ENCODE measurements around the gene PRKAR2A.
"Not testable (repeated sequence)": the region's sequence is repeated elsewhere in the genome, so short reads cannot be mapped to it uniquely, and the experiment has no call there.

PRKAR2A gene

DNA sequence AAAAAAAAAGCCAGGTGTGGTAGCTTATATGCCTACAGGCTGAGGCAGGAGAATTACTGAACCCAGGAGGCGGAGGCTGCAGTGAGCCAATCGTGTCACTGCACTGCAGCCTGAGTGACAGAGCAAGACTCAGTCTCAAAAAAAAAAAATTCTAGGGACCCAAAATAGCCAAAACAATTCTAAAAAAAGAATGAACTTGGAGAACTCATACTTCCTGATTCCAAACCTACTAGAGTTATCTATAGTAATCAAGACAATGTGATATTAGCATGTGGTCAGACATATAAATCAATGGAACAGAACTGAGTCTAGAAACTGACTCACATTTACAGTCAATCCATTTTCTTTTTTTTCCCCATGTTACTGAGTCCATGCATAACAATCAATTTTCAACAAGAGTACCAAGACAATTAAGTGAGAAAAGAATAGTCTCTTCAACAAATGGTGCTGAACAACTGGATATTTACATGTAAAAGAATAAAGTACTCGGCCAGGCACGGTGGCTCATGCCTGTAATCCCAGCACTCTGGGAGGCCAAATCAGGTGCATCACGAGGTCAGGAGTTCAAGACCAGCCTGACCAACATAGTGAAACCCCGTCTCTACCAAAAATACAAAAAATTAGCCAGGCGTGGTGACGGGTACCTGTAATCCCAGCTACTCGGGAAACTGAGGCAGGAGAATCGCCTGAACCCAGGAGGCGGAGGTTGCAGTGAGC, 11.9 kb downstream of the PRKAR2A start:
- FAIRE-seq = no peak

DNA sequence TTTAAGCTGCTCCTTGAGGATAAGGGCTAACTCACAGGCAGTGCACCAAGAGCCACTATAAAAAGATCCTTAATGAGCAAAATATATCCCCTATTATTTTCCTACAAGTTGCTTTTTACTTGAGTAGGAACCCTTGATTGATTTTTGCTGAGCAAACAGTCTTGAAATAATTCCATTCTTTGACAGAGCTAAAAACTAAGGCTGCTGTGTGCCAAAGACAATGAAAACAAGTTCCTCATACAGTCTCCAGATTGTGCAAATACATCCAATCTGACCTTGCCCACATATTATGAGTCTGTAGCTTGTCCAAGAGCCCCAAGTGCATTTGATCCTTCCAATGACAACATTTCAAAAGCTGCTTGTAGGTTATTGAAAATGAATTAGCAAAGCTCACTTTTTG, 15.0 kb downstream of the PRKAR2A start:
- FAIRE-seq = no peak

DNA sequence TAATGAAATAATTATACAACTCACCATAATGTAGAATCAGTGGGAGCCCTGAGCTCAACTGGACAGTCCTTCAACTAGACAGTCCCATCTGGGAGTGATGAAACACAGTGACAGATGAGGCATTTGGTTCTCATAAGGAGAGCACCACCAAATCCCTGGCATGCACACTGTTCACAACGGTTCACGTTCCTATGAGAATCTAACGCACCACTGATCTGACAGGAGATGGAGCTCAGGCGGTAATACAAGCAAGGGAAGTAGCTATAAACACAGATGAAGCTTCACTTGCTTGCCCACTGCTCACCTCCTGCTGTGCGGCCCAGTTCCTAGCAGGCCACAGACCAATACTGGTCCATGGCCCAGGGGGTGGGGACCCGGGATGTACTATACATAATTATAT, 17.0 kb downstream of the PRKAR2A start:
- no peak for FAIRE-seq

DNA sequence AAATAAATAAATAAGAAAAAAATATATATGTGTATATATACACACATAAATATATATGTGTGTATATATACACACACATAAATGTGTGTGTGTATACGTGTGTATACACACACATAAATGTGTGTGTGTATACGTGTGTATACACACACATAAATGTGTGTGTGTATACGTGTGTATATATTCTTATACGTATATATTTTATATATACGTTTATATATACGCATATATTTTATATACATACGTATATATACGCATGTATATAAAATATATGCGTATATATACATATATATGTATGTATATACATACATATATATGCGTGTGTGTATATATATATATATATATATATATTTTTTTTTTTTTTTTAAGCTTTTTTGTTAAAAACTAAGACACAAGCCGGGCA, 18.1 kb downstream of the PRKAR2A start:
- not testable (repeated sequence) for FAIRE-seq

DNA sequence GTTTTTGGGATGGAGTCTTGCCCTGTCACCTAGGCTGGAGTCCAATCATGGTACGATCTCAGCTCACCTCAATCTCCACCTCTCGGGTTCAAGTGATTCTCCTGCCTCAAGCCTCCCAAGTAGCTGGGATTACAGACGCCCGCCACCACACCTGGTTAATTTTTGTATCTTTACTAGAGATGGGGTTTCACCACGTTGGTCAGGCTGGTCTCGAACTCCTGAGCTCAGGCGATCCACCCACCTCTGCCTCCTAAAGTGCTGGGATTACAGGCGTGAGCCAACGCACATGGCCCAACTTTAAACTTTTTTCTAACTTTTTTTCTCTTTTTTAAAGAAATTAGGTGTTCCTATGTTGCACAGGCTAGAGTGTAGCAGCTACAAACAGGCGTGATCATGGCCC, 19.8 kb downstream of the PRKAR2A start:
- FAIRE-seq = not testable (repeated sequence)

DNA sequence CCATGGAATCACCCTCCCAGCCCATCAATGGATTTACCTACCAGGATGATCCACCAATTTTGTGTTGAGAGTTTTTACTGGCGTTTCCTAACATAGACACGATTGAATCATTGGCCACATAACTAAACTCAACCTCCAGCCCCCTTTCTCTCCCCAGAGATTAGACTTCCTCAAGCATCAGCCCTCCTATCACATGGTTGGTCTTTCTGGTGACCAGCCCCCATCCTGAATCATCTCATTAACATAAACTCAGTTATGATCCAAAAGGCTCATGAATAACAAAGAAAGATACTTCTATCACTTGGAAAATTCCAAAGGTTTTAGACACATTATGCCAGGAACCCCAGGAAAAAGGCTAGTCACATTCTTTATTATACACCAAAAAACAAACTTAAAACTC, 21.2 kb downstream of the PRKAR2A start:
- FAIRE-seq = no peak

DNA sequence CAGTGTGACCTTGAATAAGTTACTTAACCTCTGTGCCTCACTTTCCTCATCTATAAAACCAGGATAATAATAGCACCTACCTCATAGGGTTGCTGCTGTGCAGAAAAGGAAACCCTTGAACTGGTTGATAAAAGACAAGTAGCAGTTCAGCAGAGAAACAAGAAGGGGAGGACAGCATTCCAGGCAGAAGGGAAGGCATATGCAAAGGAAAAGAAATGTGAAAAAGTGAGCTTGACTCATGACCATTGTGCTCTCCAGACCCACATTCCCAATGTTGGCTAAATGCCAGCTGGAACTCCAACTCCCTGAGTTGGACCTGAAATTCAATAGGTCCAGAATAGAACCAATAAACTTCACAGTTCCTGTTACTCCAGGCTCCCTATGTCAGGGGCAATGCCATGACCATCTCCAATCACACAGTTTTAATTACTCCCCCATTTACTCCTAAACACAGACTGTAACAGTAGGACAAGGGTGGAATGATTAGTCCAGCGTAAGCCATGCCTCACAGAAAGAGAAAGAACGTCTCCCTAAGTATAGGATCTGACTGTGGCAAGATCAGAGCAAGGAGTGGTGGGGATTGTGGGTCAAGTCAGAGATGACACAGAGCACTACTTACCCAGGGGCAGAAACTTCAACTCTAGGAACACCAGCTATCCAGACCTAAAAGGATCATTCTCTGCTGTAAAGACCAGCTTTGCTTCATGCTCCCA, 26.9 kb downstream of the PRKAR2A start:
- FAIRE-seq = no peak

DNA sequence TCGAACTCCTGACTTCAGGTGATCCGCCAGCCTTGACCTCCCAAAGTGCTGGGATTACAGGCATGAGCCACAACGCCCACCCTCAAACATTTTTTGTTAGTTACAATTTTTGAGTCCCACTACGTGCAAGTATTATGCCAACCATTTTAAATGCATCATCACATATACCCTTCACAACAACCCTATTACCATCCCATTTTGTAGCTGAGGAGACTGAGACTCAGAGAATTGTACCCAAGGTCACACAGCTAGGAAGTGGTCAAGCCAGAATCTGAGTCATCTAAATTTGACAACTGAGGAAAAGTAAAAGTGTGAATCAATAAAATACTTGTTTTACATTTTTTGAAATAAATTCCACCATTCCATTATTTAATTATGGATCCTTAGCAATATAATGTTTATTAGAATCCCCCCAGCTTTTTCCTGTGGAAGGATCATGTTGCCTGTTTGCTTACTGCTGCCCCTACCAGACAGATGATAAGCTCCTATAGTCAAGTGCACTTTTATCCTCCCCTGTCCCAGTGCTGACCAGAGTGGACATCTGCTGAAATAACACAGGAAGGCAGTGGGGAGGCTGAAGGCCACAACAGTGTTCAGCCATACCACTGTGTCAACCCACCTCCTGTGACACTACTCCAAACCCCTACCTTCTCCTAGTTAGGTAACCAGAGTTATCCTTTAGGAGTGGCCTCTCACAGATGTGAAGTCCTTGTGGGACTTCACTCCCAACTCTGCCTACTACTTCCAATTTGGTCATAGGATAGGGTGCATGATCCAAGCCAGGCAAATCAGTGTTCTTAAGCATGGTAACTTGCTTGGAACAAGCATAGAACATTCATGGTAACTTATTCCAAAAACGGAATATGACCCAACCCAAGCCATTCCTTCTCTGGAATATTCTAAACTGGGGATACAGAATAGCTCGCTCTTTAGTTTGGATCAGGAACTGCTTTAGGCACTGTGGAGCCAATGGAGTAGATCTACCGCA, 28.1 kb downstream of the PRKAR2A start:
- no peak for FAIRE-seq

DNA sequence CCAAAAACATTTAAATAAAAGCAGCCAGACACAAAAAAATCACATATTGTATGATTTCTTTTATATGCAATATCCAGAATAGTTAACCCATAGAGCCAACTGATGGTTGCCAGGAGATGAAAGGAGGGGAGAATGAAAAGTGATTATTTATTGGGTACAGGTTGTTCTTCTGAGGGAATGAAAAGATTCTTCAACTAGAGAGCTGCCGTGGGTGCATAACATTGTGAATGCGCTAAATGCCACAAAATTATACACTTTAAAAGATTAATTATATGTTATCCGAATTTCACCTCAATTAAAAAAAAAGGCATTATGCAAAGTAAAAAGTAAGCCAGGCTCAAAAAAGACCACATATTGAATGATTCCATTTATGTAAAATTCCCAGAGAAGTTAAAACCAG, 36.1 kb downstream of the PRKAR2A start:
- FAIRE-seq = no peak

DNA sequence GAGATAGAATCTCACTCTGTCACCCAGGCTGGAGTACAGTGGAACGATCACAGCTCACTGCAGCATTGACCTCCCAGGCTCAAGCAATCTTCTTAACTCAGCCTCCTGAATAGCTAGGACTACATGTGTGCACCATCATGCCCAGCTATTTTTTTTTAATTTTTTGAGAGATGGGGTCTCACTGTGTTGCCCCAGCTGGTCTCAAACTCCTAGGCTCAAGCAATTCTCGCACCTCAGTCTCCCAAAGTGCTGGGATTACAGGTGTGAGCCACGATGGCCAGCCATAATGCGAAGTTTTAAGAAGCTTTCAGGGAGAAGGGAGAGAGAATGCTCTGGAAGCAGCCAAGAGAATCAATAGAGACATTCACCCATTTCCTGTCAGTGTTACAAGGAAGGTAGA, 42.7 kb downstream of the PRKAR2A start:
- no peak for FAIRE-seq

DNA sequence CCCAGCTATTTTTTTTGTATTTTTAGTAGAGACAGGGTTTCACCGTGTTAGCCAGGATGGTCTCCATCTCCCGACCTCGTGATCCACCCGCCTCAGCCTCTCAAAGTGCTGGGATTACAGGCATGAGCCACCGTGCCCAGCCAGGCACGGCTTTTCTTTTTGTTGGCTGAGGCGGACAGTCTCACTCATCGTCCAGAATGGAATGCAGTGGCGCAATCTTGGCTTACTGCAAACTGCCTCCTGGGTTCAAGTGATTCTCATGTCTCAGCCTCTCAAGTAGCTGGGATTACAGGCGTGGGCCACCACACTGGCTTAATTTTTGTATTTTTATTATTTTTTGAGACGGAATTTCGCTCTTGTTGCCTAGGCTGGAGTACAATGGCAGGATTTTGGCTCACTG, 46.8 kb downstream of the PRKAR2A start:
- FAIRE-seq = not testable (repeated sequence)

DNA sequence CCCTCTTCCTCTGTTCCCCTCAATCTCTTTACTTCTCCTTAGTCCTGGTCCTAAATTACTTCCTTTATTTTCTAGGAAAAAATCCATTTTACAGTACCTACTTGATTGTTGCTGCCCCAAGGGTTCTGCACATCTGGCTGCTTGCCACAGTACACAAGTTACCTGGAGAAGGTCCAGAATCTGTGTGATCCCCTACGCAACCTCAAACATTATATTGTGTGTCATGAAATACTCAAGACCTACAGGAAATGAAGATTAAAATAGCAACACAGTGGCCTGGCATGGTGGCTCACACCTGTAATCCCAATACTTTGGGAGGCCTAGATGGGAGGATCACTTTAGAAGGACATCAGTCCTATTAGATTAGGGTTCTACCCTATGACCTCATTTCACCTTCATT, 48.7 kb downstream of the PRKAR2A start:
- no peak for FAIRE-seq

DNA sequence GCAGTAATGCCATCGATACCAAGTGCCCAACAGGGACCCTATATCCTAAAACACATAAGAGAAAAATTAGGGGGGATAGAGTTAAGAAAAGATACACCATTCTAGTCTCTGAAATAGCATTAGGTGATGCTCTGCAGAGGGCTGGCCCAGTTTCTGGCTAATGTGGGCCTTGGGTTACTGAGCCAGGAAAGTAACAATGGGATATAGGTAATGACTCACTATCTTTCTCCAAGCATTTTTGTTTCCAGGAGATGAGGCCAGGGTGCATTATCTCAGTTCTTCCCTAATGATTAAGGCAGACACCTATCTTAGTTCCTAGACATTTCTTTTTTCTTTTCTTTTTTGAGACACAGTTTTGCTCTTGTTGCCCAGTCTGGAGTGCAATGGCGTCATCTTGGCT, 50.0 kb downstream of the PRKAR2A start:
- FAIRE-seq = no peak

DNA sequence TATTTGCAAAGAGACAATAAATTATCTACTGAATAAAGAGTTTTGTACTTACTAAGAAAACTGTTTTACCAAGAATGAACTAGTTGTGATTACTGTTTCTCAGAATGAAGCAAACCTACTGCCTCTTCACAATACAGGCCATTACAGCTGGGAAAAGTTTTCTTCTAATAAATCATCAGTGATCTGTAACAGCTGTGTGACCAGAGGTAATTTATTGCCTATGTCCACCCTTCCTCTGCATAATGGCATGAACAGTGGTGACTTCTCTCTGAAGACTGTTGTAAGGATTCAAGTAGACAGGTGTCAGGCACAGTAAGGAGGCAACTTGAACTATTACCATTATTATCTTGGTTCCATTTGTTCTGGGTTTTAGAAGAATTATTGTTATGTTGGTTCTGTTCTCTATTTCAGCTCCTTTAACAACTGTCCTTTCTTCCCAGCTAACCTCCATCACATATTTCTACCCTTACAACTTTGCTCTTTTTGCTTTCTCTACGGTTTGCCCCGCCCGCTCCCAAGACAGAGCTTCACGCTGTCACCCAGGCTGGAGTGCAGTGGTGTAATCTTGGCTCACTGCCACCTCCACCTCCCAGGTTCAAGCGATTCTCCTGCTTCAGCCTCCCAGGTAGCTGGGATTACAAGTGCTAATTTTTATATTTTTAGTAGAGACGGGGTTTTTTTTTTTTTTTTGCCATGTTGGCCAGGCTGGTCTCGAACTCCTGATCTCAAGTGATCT, 51.5 kb downstream of the PRKAR2A start:
- no peak for FAIRE-seq

DNA sequence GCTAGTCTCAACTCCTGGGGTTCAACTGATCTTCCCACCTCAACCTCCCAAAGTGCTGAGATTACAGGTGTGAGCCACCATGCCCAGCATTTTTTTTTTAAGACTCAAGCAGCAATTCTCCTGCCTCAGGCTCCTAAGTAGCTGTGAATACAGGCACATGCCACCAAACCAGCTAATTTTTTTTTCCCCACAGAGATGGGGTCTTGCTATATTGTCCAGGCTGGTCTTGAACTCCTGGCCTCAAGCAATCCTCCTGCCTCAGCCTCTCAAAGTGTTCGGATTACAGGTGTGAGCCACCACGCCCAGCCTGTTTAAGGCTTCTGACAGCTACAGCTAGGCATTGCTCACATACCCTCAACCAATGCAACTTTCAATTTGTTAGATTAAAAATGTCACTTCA, 54.2 kb downstream of the PRKAR2A start:
- FAIRE-seq = not testable (repeated sequence)

DNA sequence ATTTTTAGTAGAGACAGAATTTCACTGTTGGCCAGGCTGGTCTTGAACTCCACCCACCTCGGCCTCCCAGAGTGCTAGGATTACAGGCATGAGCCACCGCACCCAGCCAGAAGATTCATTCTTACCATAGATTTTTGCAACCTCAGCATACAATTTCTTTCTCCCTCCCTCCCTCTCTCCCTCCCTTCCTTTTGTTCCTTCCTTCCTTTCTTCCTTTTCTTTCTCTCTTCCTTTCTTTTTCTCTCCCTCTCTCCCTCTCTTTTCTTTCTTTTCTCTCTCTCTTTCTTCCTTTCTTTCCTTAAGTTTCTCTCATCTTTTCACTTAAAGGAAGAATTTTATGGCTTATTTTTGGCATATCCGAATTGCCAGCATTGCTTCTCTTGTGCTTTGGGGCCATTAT, 58.0 kb downstream of the PRKAR2A start:
- no peak for FAIRE-seq

DNA sequence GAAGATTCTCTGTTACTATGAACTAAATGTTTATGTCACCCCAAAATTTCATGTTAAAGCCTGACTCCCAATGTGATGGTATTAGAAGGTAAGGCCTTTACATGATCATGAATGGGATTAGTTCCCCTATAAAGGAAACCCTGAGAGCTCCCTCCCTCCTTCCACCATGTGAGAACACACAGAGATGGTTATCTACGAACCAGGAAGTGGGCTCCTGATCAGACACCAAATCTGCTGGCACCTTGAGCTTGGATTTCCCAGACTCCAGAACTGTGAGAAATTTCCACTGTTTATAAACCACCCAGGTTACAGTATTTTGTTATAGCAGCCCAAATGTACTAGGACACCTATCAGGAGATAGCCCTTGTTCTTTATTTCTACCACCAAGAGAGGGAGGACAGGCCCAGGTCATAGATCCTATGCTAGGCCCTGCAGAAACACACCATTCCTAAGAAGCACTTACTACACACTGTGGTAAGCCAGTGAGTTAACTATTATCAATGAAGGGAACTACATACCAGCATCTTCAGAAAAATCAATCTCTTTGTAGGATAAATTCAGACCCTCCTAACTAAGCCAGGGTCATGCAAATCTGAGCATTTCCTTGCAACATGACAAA, 59.0 kb downstream of the PRKAR2A start:
- no peak for FAIRE-seq

DNA sequence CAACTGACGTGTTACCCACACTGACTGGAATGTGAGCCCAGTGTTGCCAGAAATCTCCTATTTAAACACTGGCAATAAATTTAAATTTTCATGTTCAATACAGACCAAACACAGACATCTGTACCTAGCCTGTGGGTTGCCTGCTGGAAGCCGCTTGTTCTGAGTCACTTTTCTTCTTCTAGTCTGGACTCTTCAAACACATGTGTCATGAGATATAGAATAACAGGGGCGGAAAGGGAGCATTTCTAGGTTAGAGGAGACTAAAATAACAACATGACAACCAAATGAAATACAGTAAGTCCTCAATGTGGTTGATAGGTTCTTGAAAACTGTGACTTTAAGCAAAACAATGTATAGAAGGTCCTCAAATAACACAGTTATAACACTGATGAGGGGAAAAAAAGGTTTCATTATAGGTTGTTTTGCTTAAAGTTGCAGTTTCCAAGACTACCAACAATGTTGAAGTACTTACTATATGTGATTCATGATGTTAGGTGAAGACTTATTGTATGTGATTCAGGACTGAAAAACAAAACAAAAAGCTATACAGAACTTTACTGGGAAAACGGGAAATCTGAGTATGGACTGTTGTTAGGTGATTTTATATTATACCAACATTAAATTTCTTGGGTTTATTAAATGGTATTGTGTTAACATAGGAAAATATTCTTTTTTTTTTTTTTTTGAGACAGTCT, 63.1 kb downstream of the PRKAR2A start:
- FAIRE-seq = no peak

DNA sequence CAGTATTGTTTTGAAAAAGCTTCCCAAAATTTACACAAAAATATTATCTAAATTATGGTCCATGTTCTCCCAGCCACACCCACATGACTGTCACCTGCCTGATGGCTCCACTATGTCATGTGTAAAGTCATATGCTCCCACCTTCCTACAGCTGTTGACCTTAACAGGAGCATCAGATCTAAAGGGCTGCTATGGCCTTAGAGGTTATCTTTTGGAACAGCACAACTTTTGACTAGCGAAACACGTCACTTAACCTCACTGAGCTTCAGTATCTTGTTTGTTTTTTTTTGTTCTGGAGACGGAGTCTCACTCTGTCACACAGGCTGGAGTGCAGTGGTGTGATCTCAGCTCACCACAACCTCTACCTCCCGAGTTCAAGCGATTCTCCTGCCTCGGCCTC, 64.4 kb downstream of the PRKAR2A start:
- FAIRE-seq = no peak

DNA sequence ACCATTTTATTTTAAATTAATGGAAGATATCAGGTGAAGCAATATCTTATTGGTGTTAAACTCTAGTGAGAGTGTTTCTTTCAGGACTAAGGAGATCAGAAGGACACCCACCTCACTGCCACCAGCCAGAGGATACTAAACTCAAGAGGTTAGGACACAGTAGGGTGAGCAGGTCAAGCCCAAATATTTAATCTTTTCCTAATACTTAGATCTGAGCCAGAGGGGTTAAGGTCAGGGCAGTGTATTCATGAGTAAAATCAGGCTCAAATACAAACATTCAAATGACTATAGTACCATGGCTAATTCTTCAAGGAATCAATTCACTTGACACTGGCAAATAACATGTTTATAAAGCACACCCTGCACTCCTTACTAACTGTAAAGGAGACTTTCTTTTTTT, 65.6 kb downstream of the PRKAR2A start:
- no peak for FAIRE-seq

DNA sequence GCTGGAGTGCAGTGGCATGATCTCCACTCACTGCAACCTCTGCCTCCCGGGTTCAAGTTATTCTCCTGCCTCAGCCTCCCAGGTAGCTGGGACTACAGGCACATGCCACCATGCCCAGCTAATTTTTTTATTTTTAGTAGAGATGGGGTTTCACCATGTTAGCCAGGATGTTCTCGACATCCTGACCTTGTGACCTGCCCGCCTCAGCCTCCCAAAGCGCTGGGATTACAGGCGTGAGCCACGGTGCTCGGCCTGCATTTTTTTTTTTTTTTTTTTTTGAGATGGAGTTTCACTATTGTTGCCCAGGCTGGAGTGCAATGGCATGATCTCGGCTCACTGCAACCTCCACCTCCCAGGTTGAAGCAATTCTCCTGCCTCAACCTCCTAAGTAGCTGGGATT, 69.1 kb downstream of the PRKAR2A start:
- FAIRE-seq = not testable (repeated sequence)

DNA sequence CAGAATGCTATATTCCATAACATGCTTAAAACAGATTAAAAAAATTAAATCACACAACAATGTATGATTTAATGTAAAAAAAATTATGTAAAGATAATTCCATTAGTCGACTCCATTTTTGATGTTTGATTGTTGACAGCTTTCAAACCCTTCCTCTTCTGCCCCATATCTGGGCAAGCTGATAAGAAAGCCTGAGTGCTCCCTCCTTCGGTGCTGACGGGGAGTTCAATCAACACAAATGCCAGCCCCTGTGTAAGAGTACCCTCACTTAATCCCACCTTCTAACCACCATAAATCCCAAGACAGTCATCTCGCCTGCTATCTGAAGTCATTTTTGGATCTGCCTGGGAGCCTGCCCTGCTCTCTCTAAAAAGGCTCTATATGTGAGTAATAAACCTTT, 70.8 kb downstream of the PRKAR2A start:
- FAIRE-seq = no peak

Data from G401.6 (cell line).